Stimulated activated CD4-positive, alpha-beta T cell treated with anti-CD3 and anti-CD28 coated beads, Interleukin-4, amount 100 ng/mL, for 24 hours (primary cell): ENCODE results near the gene SHB.

ENCODE experiments used
- DNase-seq: peaks from one replicate; pipeline ENCODE4 v3.0.0-alpha.2; 2020

Gene SHB

DNA sequence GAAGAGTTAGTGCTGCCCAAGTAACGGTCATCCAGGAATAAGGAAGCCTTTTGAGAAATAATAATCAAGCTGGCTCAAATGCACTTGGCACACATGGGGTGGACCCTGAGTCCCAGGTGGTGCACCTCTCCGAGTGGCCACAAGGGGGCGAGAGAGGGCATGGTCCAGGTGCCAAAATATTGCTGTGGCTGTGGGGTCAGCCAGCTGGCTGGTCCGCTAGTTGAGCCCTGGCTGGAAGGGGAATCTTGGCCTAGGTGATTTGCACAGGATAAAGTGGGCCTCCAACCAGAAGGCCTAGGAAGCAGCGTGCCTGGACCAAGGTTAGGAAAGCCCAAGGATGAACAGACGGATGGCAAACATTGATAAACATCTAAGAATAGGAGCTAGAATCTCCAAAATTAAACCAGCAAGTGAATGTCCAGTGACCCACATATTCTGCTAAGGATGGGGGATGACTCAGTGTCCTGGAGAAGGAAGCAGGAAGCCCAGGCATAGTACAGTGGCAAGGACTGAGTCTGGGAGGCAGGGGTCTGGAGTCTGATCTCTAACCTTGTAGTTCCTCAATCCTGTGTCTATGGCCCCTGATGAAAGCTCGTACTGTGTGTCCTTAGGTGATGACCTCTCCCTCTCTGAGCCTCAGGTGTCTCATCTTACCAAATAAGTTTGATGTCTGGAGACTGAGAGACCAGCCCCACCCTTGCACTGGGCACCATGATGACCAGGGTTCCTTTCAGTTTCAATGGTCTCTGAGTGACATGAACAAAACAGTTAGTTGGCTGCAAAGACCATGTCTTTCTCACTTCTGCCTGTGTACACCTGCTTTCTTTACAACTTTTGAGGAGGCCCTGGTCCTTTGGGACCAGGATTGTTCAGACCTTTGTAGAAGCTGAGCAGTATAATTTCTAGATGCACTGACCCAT is 19.2 kb upstream of the SHB start:
- DNase-seq: peak; percentile 76

- DNase-seq: no peak
Measured at GRCh38 chr9:38086496-38086895, 17.5 kb upstream of the SHB start.

- DNase-seq: no peak
Measured at GRCh38 chr9:38085308-38085707, 16.3 kb upstream of the SHB start.

DNA sequence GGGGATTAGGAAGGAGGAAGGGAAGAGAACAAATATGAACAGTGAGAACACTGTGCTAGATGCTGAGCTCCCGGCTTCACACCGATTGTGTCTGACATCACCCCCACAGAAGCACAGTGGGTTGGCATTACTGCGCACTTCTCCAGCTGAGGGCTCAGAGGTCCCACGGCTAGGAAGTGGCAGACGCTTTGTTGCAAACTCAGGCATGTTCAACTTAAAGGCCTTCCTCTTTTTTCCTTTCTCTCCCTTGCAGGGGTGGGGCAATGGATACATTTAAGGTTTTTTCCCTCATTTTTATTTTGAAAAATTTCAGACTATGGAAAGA is 15.5 kb upstream of the SHB start:
- DNase-seq: no peak

GRCh38 chr9:38083858-38084555 is 15.0 kb upstream of the SHB start:
- DNase-seq: no peak

DNA sequence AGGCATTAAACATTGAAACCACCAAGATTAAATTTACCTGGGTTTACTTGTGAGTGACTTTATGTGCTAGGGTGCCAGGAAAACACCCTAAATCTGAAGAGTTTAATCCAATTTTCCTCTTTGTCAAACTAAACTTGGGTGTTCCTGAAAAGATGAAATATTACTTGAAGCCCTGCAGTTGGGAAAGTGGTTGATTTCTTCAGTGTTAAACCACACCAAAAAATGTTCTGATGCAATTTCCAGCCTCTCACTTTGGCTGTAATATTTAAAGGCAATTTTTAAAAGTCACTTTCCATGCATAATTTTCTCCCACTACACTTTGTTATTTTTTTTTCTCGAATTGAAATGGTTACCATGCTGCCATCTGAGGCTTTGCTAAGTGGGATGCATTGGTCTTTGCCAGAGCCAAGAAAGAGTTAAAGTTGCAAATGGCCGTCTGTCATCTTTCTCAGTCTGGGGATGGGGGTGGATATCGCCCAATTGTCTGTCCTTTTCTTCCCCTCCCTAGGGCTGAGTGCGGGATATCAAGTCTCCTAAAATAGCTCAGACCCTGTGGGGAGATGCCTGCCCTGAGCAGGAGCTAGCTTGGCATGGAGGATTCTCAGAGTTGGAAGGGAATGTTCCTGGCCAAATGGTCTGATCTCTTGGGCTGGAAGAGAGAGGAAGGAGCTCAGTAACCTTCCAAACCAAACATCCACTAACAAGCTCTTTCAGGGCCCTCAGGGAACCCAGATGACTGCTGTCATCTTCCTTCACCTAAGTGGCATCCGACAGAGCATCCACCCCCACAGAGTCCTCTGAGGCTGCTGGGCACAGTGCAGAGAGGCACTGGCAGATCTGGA is 13.6 kb upstream of the SHB start:
- DNase-seq: no peak

- no peak for DNase-seq
Measured at GRCh38 chr9:38081356-38082108, 12.5 kb upstream of the SHB start.

DNA sequence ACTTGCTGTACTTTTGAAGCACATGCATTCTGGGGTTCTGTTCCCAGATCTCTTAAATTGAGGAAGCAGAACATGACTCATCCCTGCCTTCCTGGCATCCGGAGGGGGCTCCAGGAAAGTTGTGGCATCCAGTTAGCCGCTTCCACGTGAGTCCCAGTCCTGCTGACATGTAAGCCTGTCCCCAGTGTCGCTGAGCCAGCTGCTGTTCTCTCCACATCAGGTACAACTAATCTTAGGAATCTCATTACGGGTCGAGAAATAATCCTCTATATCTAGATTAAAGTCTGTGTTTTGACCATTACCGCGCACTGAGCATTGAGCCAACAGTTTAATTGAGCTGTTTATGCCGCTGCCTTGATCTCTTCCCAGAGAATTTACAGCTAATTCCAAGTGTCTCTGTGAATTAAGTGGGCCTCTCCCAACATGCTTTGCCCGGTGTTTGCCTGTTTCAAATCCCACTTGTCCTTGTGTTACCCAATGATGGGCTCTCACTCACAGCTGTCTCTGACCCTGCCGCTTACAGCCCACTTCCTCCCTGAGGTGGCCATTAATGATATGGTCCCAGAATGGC is 10.5 kb upstream of the SHB start:
- DNase-seq: no peak

DNA sequence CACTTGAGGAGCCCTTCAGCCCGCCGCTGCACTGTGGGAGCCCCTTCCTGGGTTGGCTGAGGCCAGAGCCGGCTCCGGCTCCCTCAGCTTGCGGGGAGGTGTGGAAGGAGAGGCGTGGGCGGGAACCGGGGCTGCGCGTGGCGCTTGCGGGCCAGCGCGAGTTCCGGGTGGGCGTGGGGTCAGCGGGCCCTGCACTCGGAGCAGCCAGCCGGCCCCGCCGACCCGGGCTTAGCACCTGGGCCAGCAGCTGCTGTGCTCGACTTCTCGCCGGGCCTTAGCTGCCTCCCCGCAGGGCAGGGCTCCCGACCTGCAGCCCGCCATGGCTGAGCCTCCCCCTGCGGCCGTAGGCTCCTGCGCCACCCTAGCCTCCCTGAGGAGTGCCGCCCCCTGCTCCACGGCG is 6.2 kb upstream of the SHB start:
- no peak for DNase-seq

DNA sequence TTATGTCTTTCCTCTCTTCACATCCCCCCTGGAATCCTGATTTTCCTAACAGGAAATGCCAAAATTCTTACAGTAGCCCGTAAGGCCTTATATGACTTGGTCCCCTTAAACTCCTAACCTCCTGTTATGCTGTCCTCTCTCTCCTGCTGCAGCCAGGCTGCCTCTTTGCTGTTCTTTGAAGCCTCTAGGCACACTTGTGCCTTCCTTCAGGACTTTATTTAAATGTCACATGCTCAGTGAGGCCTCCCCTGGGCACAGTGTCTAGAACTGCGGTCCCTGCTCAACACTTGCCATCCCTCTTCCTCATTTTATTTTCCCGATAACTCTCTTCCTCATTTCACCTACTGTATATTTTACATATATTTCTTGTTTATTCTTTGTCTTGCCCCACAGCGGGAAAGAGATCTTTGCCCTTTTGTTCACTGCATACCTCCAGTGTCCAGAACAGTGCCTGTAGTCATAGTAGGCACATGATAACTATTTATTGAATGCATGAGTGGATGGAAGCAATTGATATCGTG is 5.5 kb upstream of the SHB start:
- DNase-seq: no peak

DNA sequence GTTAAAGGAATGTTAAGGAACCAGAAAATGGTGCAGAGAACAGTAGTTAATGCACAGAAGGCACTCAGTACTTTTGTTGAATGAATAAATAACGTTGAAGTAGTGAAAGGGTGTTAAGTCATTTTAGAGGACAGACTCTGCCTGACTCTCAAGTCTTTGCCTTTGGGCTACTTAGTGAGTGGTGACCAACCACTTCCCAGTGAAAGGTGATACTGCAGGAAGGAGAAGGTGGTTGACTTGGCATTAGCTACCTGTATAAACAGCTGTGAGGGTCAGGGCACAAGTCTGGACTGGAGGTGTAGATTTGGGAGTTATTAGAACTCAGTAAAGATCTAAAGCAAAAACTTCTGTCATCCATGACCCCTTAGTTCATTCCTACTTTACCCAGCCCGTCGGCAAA is 4.9 kb upstream of the SHB start:
- no peak for DNase-seq

DNA sequence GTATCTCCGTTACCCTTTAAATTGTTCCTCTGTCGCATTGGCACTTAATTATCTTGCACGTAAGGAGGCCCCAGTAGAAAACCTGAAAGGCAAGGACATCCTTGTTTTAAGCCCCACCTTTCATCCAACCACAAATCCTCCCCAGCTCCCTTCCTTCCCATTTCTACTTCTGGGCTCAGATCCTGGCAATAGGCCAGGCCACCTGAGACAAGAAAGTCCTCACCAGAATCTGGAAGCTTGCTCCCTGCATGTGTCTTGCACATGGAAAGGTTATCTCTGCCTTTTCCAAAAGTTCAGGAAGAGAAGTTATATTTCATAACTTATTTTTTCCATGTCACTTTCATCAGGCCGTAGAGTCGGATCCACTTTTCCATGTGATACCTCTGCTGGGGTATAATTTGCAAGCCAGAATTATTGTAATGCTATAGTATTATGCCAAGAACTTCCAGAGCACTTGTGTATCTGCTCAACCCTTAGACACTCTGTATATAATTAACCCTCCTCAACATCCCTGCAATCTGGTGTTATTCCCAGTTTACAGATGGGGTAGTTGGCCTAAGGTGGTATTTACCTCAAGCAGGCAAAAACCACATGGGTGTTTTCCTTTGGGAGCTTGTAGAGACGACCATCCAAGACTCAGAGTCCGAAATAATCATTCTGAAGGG is 2.6 kb upstream of the SHB start:
- no peak for DNase-seq

GRCh38 chr9:38067859-38068681 is 957 bp downstream of the SHB start:
- no peak for DNase-seq

DNA sequence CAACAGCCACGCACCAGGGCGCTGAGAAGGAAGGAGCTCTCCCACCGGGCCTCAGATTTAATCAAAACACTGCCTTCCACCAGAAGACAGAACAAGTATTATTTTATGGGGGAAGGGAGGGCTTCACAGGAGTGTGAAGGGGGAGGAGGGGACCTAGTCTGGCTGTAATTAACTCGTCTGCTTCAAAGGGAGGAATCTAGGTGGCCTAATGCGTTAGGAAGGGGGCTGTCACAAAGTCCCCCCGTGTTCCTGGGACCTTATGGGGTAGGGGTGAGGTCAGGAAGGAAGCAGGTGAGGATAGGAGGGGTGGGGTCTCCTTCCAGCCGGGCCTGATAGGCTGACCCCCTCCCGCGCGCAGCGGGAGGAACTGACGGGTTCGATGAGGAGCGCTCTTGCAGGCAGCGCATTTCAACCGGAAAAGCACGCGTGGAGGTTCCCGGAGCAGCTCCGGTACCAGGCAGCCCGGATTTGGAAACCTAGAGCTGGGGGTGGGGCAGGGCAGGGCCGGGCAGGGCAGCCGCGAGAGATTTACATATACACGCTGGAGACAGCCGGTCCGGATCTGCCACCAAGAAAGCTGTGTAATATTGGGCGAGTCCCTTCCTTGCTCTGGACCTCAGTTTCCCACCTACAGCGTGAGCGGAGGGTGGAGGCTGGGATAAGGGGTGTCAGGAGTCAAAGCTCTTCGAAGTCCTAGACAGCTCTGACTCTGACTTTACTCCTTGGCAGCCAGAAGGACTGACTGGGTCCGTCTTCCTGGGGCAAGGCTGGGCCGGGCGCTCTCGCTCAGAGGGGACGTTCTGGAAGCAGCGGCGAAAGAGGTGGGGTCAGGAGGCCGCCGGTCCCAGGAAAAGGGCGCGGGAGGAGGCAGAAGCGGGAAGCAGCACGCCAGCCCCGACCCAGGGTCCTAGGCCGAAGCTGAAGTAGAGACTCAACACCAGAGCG is 1.8 kb downstream of the SHB start:
- DNase-seq: peak; percentile 14

DNA sequence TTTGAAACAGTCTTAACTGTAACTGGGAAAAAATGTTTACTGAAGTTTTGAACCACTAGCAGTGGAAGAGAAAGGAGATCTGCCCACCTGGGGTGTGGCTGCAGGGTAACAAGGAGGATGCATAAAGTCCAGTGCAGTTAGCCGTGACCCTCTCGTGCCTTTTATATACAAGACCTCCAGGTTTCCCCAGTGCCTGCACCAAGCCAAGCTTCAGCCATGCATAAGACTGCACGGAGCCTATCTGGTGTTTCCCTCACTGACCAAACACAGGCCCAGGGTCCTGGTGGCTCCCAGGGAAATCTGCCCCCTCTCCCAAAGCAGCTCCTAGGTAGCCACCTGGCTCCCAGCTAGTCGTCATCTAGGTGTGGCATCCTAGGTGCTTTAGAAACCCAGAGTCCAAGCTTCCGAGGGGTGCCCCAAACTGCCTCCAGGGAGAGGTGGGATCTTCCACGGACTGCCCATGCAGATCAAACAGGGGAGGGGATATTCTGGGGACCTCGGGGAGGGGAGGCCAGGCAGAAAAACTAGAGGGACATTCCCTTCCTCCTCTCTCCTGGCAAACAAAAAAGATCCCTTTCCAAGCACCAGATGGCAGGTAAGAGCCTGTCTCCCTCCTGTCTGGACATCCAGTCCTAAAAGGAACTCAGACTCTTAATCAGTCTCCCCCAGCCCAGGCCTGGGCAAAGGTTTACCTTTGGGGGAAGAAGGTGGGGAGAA is 2.7 kb downstream of the SHB start:
- no peak for DNase-seq

- no peak for DNase-seq
Measured at GRCh38 chr9:38065369-38066075, 3.5 kb downstream of the SHB start.

- DNase-seq: no peak
Measured at GRCh38 chr9:38064842-38065368, 4.1 kb downstream of the SHB start.

DNA sequence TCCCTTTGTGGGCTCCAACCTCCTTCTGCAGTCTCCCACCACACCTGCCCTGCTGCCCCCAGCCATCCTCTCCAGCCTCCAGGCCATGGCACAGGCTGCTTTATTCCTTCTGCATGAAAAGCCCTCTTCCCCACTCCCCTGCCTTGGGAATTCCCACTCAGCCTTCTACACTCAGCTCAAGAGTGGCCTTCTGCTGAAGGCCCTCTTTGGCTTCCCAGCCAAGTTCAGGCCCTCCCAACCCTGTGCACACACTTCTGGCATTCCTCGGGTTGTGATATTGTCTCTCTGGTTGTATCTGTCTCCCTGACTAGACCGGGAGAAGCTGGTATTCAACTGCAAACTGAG is 5.7 kb downstream of the SHB start:
- DNase-seq: no peak
